ENCODE measurements around the gene SLC66A1.
A peak's percentile ranks its signal among the peaks of the same experiment; 100 is the strongest.
"Not testable (repeated sequence)": the region's sequence is repeated elsewhere in the genome, so short reads cannot be mapped to it uniquely, and the experiment has no call there.

The SLC66A1 gene, protein sequence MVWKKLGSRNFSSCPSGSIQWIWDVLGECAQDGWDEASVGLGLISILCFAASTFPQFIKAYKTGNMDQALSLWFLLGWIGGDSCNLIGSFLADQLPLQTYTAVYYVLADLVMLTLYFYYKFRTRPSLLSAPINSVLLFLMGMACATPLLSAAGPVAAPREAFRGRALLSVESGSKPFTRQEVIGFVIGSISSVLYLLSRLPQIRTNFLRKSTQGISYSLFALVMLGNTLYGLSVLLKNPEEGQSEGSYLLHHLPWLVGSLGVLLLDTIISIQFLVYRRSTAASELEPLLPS

GRCh38 chr1:19311931-19312781 lies at the start of gene SLC66A1, which contains the start of gene AKR7A2:
Gene SLC66A1 (plus strand): TSS chr1:19312326. CDS start chr1:19317678, 5,352 bp downstream.
Gene AKR7A2 (minus strand): TSS chr1:19312144. CDS start chr1:19312124, 20 bp downstream.
- peak; percentile 88 for DNase-seq

- no peak for DNase-seq
Observed at GRCh38 chr1:19262744-19263143, 49.4 kb upstream of the SLC66A1 start.

DNA sequence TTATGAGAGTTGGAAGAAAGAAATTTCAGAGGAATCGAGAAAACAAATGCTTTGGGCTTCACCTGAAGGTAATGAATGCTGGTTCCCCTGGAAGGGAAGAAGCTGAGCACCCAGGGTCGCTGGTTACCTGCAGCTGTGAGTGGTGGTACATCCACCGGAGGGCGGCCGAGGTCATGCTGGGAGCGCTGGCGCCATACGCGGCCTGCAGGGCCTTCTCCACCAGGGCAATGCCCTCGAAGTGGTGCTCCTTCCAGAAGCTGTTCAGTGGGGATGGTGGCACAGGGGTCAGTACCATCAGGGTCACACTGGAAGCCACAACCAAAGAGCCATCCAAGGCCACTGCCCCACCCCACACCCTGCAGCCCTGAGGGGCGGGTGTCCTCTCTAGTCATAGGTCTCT lies 43.7 kb upstream of the SLC66A1 start:
- DNase-seq: no peak

- DNase-seq: not testable (repeated sequence)
Observed at GRCh38 chr1:19269427-19270342, 42.4 kb upstream of the SLC66A1 start.

- not testable (repeated sequence) for DNase-seq
Observed at GRCh38 chr1:19270343-19270730, 41.8 kb upstream of the SLC66A1 start.

GRCh38 chr1:19272064-19272463 lies 40.1 kb upstream of the SLC66A1 start:
- DNase-seq: no peak

GRCh38 chr1:19273106-19273843 lies 38.9 kb upstream of the SLC66A1 start:
- no peak for DNase-seq

DNA sequence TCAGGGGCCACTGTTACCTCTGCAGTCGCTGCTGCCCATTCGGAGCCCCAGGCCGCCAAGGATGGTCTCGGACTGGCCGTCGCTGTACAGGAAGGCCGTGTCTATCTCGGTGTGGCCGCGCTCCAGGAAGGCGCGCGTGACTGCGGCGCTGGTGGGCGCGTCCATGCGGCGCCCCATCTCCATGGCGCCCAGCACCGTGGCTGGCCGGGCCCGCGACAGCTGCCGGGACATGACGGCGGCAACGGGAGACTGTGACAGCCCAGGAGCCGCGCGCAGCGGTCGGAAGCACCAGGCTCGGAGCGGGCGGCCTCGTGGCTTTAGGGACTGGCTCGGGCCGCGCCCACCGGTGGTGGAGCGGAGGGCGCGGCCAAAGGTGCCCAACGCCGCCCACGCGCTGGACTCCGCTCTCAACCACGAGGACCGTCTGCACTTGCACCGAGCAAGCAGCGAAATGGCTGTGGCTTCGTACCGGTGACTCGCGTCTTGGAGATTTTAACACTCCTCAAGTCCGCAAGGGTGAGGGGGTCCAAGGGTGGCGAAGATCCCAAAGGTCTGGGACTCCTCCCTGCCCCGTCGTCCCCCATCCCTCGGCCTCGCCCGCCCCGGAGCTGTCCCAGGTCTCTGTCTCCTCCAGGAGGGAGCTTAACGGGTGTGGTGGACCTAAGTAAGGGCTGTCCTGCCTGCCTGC lies 38.1 kb upstream of the SLC66A1 start:
- not testable (repeated sequence) for DNase-seq

DNA sequence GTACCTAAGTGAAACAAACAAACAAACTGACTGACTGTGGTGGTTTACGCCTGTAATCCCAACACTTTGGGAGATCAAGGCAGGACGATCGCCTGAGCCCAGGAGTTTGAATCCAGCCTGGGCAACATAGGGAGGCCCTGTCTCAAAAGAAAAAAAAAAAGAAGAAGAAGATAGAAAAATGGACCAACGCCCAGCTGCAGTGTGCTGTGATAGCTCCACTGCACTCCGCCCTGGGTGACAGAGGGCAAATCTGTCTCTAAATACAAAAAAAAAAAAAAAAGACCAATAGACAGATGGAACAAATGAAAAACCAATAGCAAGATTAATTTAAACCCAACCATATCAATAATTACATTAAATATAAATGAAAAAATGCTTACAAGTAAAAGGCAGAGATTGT lies 37.5 kb upstream of the SLC66A1 start:
- DNase-seq: no peak

DNA sequence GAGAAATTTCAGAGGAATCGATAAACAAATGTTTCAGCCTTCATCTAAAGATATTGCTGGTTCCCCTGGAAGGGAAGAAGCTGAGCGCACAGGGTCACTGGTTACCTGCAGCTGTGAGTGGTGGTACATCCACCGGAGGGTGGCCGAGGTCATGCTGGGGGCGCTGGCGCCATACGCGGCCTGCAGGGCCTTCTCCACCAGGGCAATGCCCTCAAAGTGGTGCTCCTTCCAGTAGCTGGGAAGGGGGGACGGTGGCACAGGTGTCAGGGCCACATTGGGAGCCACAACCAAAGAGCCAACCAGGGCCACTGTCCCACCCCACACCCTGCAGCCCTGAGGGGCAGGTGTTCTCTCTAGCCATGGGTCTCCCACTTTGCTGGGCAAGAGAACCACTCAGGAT lies 28.2 kb upstream of the SLC66A1 start:
- DNase-seq: no peak

DNA sequence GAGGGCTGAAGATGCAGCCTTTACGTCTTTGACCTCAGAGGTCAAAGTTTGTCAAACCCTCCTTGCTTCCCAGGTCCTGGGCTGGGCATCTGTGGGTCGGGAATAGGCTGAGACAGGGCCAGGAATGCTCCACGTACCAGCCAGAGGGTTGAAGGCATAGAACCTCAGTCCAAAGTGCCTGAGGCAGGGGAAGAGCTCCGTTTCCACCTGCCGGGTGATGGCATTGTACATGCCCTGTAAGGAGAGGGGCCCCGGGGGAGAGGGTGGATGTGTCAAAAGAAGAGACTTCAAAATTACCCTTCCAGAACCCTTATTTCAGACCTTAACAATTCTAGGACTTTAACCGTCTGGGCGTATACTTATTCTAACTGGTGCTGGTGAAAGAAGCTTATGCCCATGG lies 27.2 kb upstream of the SLC66A1 start:
- DNase-seq: no peak

GRCh38 chr1:19285366-19285765 lies 26.8 kb upstream of the SLC66A1 start:
- DNase-seq: not testable (repeated sequence)

DNA sequence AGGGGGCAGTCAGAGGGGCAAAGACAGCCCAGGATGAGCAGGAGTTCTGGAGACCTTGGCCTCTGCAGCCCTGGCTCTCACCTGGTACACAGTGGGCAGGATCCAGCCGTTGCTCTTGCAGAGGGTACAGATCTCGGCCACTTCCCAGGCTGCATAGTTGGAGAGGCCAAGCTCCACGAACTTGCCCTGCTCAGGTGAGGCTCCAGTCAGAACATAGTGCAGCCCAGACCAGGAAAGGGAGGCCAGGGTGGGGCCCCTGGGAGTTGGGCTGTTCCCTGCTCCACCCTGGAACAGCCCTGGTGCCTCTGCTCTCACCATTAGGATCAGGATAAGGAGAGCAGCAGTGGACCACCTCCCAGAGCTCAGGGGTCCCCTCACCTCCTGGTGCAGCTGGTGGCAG lies 26.3 kb upstream of the SLC66A1 start:
- not testable (repeated sequence) for DNase-seq

GRCh38 chr1:19287436-19288185 lies 24.5 kb upstream of the SLC66A1 start:
- DNase-seq: no peak

- not testable (repeated sequence) for DNase-seq
Observed at GRCh38 chr1:19288324-19289241, 23.5 kb upstream of the SLC66A1 start, which contains the start of gene AKR7A3. Gene AKR7A3 (minus strand): TSS chr1:19288770. CDS start chr1:19288709, 61 bp downstream.

- DNase-seq: no peak
Observed at GRCh38 chr1:19289244-19289643, 22.9 kb upstream of the SLC66A1 start.

DNA sequence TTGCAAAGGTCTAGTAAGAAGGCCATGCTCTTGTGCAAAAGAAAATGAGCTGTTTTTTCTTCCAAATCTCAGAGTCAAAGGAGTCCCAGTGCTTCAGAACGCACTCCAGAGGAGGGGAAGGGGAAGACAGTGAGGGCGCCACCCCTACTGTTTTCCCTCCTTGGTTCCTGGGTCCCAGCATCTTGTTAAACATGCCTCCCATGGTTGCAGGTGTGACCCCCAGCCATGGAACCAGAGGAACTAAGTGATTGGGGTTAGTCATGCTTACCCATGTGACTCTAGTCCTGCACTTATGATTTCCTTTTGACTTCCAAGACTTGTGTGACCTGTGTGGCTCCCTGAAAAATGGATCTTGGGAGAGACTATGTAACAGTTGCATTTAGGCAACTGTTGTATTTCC lies 17.5 kb upstream of the SLC66A1 start:
- DNase-seq: no peak

DNA sequence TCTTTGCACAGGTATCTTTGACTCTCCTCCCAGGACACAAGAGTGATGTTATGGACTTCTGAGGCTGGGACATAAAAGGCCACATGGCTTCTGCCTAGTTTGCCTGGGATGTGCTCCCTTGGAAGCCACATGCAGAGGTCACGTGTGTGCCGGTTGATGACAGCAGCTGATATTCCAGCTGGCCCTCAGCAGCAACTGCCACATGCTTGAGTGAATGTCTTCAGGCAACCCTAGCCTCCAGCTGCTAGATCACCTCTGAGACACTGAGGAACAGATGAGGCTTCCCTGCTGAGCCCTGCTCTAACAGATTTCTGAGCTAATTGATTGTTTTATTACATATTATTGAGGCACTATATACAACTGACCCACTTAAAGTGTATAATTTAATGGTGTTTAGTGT lies 11.9 kb upstream of the SLC66A1 start:
- DNase-seq: no peak

GRCh38 chr1:19304081-19304480 lies 8.0 kb upstream of the SLC66A1 start:
- DNase-seq: not testable (repeated sequence)

DNA sequence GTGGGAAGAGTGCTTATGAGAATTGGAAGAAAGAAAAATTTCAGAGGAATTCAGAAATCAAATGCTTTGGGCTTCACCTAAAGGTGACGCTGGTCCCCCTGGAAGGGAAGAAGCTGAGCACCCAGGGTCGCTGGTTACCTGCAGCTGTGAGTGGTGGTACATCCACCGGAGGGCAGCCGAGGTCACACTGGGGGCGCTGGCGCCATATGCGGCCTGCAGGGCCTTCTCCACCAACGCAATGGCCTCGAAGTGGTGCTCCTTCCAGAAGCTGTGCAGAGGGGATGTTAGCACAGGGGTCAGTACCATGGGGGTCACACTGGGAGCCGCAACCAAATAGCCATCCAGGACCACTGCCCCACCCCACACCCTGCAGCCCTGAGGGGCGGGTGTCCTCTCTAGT lies 6.2 kb upstream of the SLC66A1 start:
- DNase-seq: no peak

Measured in cortex of kidney (tissue), 1 donor.